Mesendoderm (in vitro differentiated cells): ENCODE data around the gene PSMB10.
"Not testable (repeated sequence)": the region's sequence is repeated elsewhere in the genome, so short reads cannot be mapped to it uniquely, and the experiment has no call there.

Source experiments
- DNase-seq: peaks from one replicate; pipeline ENCODE4 v3.0.0; 2013
- H2AK5ac ChIP-seq: 2 replicates; pipeline ENCODE4 v1.6.1; 2013; ENCODE audit warnings: low read length, inconsistent platforms
- H2BK120ac ChIP-seq: 2 replicates; pipeline ENCODE4 v1.6.1; 2013; ENCODE audit warnings: low read depth, mild to moderate bottlenecking, low read length, moderate library complexity, mixed read lengths
- H2BK15ac ChIP-seq: replicated peaks from 2 replicates; pipeline ENCODE4 v1.6.1; 2013; ENCODE audit warnings: low read depth, mild to moderate bottlenecking, moderate library complexity
- H2BK5ac ChIP-seq: 2 replicates; pipeline ENCODE4 v1.6.1; 2013; ENCODE audit warnings: low read length, inconsistent platforms
- H3K18ac ChIP-seq: 2 replicates; pipeline ENCODE4 v1.6.1; 2013; ENCODE audit warnings: mild to moderate bottlenecking, low read length, mixed read lengths
- H3K23ac ChIP-seq: one replicate; pipeline ENCODE4 v1.6.1; 2013; ENCODE audit warnings: low read length
- H3K27ac ChIP-seq: 2 replicates; pipeline ENCODE4 v1.5.1; 2013; ENCODE audit warnings: low read depth, mild to moderate bottlenecking, inconsistent platforms, low read length, moderate library complexity
- H3K27me3 ChIP-seq: 2 replicates; pipeline ENCODE4 v1.6.1; 2013; ENCODE audit warnings: low read length, control low read depth, mild to moderate bottlenecking, inconsistent platforms; ENCODE audit not compliant: insufficient read depth, poor library complexity
- H3K36me3 ChIP-seq: 2 replicates; pipeline ENCODE4 v1.6.1; 2013; ENCODE audit warnings: low read length, inconsistent platforms; ENCODE audit not compliant: control insufficient read depth, insufficient read depth
- H3K4ac ChIP-seq: one replicate; pipeline ENCODE4 v1.6.1; 2013; ENCODE audit warnings: low read depth, mild to moderate bottlenecking, low read length, moderate library complexity
- H3K4me1 ChIP-seq: 2 replicates; pipeline ENCODE4 v1.6.1; 2013; ENCODE audit warnings: low read depth, low read length, inconsistent platforms; ENCODE audit not compliant: control insufficient read depth
- H3K4me2 ChIP-seq: 2 replicates; pipeline ENCODE4 v1.6.1; 2013; ENCODE audit warnings: low read length
- H3K4me3 ChIP-seq: 2 replicates; pipeline ENCODE4 v1.5.1; 2013; ENCODE audit warnings: mild to moderate bottlenecking, low read length
- H3K56ac ChIP-seq: one replicate; pipeline ENCODE4 v1.6.1; 2013; ENCODE audit warnings: low read length
- H3K79me1 ChIP-seq: 2 replicates; pipeline ENCODE4 v1.6.1; 2013; ENCODE audit warnings: low read length, inconsistent platforms
- H3K79me2 ChIP-seq: 2 replicates; pipeline ENCODE4 v1.6.1; 2013; ENCODE audit warnings: mild to moderate bottlenecking, low read length; ENCODE audit not compliant: control insufficient read depth, insufficient read depth
- H3K9ac ChIP-seq: 2 replicates; pipeline ENCODE4 v1.6.1; 2013; ENCODE audit warnings: low read length, inconsistent platforms
- H4K5ac ChIP-seq: one replicate; pipeline ENCODE4 v1.6.1; 2013; ENCODE audit warnings: low read length
- H4K8ac ChIP-seq: one replicate; pipeline ENCODE4 v1.6.1; 2013; ENCODE audit warnings: low read depth, mild to moderate bottlenecking, control low read depth, low read length, moderate library complexity
- WGBS: extraction: QIAGEN DNeasy Blood & Tissue Kit; methylation state at CpG from one replicate; pipeline ENCODE4 v1.1.7; 2013; ENCODE audit warnings: low lambda C conversion rate, missing lambda C conversion rate; ENCODE audit not compliant: insufficient coverage; ENCODE audit errors: extremely low coverage; 5-methylcytosine and 5-hydroxymethylcytosine counted together

The PSMB10 gene

GRCh38 chr16:67915496-67915769 lies 21.2 kb downstream of the PSMB10 start:
- Histone ChIP-seq H2BK5ac (peak overlapping the region; percentile 88), H3K56ac (peak overlapping the region; percentile 59), H3K27ac (peak overlapping the region; percentile 72), H3K79me1 (peaks cover 15% of the 10 kb centered on the region), H3K4me1 (peaks cover 21% of the 10 kb centered on the region)
- not testable (repeated sequence) for H3K18ac ChIP-seq, H2BK15ac ChIP-seq, H3K4ac ChIP-seq, H2AK5ac ChIP-seq, H3K36me3 ChIP-seq, H4K8ac ChIP-seq, H3K27me3 ChIP-seq, H3K23ac ChIP-seq, H2BK120ac ChIP-seq, DNase-seq, H4K5ac ChIP-seq, H3K4me3 ChIP-seq, H3K9ac ChIP-seq, H3K79me2 ChIP-seq, H3K4me2 ChIP-seq
- no CpG with 5 or more reads among the region's 2 CpGs for WGBS

DNA sequence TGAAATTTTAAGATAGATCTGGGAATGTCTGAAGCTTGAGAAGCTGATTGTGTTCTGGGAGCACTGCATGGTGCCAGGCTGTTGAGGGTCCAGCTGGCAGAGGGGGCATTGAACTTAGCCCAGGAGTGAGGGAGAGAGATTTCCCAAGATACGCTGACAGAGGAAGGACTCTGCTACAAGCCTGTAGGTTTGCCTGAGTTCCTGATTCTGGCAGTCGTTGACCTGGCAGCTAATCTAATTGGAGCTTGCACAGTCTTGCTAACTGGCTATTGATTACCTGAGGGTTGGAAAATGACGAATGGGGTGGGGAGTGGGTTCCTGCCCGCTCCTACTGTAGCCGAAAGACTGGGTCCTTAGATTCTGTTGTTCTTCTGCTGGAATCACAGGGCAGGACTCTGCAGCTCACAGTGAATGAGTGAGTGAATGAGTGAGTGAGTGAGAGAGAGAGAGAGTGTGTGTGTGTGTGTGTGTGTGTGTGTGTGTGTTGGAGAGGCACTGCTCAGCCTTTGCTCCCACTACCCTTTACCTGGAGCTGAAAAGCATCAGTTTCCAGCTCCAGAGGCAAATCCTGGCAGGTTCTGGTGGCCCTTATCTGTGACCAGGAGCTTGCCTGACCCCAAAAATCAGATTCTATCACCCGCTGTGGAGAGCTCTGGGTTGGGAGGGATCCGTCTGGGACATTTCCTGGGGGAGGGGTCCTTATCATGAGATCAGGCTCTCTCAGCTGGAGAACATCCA lies 21.7 kb downstream of the PSMB10 start:
- Histone ChIP-seq H4K8ac (no peak overlapping the region), H2BK15ac (no peak overlapping the region), H2BK5ac (peak overlapping the region; percentile 99), H3K79me2 (peaks cover 5% of the 10 kb centered on the region), H2AK5ac (peak overlapping the region; percentile 100), H3K27me3 (no peaks in the 10 kb centered on the region), H3K4me1 (peaks cover 21% of the 10 kb centered on the region), H3K36me3 (no peaks in the 10 kb centered on the region), H3K9ac (peak overlapping the region; percentile 52), H3K18ac (peak overlapping the region; percentile 12), H3K56ac (peak overlapping the region; percentile 88), H4K5ac (peak overlapping the region; percentile 85), H3K27ac (peak overlapping the region; percentile 84), H3K4me2 (peak overlapping the region; percentile 6), H3K4ac (peak overlapping the region; percentile 84), H3K23ac (peak overlapping the region; percentile 59), H3K79me1 (peaks cover 14% of the 10 kb centered on the region), H3K4me3 (no peak overlapping the region), H2BK120ac (peak overlapping the region; percentile 8)
- no CpG with 5 or more reads among the region's 7 CpGs for WGBS
- peak; percentile 94 for DNase-seq

- Histone ChIP-seq H3K9ac (no peak overlapping the region), H3K27me3 (no peaks in the 10 kb centered on the region), H2BK5ac (no peak overlapping the region), H3K23ac (no peak overlapping the region), H4K8ac (no peak overlapping the region), H3K4me2 (no peak overlapping the region), H3K18ac (no peak overlapping the region), H3K56ac (no peak overlapping the region), H2BK120ac (no peak overlapping the region), H3K4ac (no peak overlapping the region), H3K4me1 (peaks cover 6% of the 10 kb centered on the region), H2BK15ac (no peak overlapping the region), H3K4me3 (no peak overlapping the region), H3K79me1 (peaks cover 2% of the 10 kb centered on the region), H3K27ac (no peak overlapping the region), H3K36me3 (peaks cover 5% of the 10 kb centered on the region), H3K79me2 (no peaks in the 10 kb centered on the region), H4K5ac (no peak overlapping the region), H2AK5ac (no peak overlapping the region)
- DNase-seq = no peak
- WGBS = no CpG with 5 or more reads among the region's 2 CpGs
These were observed 26.5 kb downstream of the PSMB10 start for GRCh38 chr16:67910158-67910557.

- Histone ChIP-seq H3K79me1 (peaks cover 2% of the 10 kb centered on the region), H3K27ac (no peak overlapping the region), H3K23ac (no peak overlapping the region), H3K27me3 (no peaks in the 10 kb centered on the region), H4K5ac (no peak overlapping the region), H3K18ac (no peak overlapping the region), H3K4me1 (no peaks in the 10 kb centered on the region), H3K36me3 (peaks cover 5% of the 10 kb centered on the region), H3K4ac (no peak overlapping the region), H2BK5ac (no peak overlapping the region), H3K9ac (no peak overlapping the region), H3K56ac (no peak overlapping the region), H4K8ac (no peak overlapping the region), H2AK5ac (no peak overlapping the region), H3K4me3 (no peak overlapping the region), H2BK120ac (no peak overlapping the region), H2BK15ac (no peak overlapping the region), H3K79me2 (no peaks in the 10 kb centered on the region), H3K4me2 (no peak overlapping the region)
- WGBS = no CpG with 5 or more reads among the region's 36 CpGs
- no peak for DNase-seq
These were observed 27.5 kb downstream of the PSMB10 start for GRCh38 chr16:67909056-67909742.

DNA sequence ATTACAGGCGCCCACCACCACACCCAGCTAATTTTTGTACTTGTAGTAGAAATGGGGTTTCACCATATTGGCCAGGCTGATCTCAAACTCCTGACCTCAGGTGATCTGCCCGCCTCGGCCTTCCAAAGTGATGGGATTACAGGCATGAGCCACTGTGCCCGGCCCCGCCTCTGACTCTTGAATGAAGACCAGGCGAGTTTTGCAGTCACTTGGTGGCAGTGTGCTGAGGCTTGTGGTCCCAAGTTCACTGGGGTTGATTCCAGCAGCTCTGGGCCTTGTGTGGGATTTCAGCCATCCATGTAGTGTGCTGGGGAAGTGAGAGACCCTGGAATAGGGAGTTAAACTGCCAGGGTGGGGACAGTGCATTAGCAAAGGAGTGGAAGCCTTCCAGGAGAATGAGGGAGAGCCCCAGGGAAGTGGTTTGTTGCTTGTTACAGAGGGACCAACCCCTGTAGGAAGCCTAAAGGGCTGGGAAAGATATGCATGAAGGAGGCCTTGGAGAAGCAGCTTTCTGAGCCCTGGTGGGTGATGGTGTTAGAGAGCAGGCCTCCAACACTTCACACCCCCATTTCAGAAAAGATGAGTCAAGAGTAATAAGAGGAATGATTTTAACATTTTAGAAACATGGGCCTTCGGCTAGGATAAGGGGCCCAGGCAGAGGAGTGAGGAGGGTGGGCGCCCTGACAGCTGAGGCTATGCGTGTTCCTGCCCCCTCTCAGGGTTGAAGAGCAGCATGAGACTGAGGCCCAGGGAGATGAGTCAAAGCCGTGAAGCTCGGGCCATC lies 29.1 kb downstream of the PSMB10 start:
- no peak overlapping the region for H3K4ac ChIP-seq
- peaks cover 5% of the 10 kb centered on the region for H3K36me3 ChIP-seq
- H3K23ac ChIP-seq = no peak overlapping the region
- H3K4me3 ChIP-seq = no peak overlapping the region
- H3K79me2 ChIP-seq = peaks cover 2% of the 10 kb centered on the region
- no peak overlapping the region for H4K5ac ChIP-seq
- no peak overlapping the region for H2AK5ac ChIP-seq
- peaks cover 3% of the 10 kb centered on the region for H3K79me1 ChIP-seq
- no peaks in the 10 kb centered on the region for H3K27me3 ChIP-seq
- no CpG with 5 or more reads among the region's 11 CpGs for WGBS
- H2BK120ac ChIP-seq = no peak overlapping the region
- H3K4me1 ChIP-seq = no peaks in the 10 kb centered on the region
- H3K4me2 ChIP-seq = no peak overlapping the region
- peak overlapping the region; percentile 56 for H3K56ac ChIP-seq
- no peak for DNase-seq
- no peak overlapping the region for H2BK5ac ChIP-seq
- H3K9ac ChIP-seq = no peak overlapping the region
- no peak overlapping the region for H4K8ac ChIP-seq
- H3K27ac ChIP-seq = no peak overlapping the region
- no peak overlapping the region for H3K18ac ChIP-seq
- H2BK15ac ChIP-seq = no peak overlapping the region
